HG02571 (cell line): ENCODE results near the gene C5.
"Not testable (repeated sequence)": the region's sequence is repeated elsewhere in the genome, so short reads cannot be mapped to it uniquely, and the experiment has no call there.

Experiments
- ATAC-seq: cut with Tn5 transposase; IDR thresholded peaks from one replicate; pipeline ENCODE4 v1.9.1; 2021; ENCODE audit warnings: mild to moderate bottlenecking, moderate library complexity; ENCODE audit not compliant: unreplicated experiment

C5 gene

DNA sequence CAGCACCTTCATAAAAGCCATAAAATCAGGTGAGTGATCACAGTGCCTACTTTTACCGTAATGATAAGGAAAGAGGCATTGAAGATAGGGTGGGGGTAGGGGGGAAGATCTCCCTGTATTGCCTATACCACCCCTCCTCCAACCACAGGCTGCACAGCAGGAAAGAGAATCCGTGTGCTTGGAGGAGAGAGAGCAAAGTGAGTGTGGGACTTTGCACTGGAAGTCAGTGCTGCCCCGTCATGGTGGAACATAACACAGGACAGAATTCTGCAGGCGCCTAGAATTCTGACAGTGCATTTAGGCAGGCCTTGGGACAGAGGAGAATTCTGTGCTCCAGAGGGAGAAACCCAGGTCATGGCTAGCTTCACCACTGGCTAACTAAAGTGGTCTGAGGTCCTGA lies 3.5 kb upstream of the C5 start:
- no peak for ATAC-seq

DNA sequence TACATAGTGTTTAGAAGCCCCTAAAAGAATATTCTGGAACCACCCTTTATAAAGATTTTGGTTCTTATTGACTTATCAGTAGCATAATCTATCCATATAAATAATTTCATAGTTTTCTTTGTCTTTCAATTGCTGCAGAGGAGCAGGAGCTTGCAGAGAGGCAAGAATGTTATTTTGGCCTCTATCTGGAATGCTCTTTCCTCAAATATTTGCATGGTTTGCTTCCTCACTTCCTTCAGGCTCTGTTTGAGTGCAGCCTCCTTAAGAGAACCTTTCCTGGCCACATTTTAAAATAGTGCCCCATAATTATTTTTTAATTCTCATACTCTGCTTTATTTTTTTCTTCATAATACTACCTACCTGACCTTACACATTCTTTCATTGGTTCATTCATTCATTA lies 1.5 kb downstream of the C5 start:
- no peak for ATAC-seq

DNA sequence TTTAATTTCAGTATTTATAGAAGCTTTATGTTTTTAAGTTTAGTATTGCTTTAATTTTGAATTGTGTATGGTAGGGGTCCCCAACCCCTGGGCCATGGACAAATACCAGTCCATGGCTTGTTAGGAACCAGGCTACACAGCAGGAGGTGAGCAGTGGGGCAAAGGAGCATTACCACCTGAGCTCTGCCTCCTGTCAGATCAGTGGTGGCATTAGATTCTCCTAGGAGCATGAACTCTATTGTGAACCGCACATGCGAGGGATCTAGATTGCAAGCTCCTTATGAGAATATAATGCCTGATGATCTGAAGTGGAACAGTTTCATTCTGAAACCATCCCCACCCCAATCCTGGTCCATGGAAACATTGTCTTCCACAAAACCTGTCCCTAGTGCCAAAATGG lies 1.9 kb downstream of the C5 start:
- no peak for ATAC-seq

- no peak for ATAC-seq
Measured at GRCh38 chr9:121038804-121039203, 11.3 kb downstream of the C5 start.

GRCh38 chr9:121038362-121038761 lies 11.7 kb downstream of the C5 start:
- ATAC-seq = no peak

DNA sequence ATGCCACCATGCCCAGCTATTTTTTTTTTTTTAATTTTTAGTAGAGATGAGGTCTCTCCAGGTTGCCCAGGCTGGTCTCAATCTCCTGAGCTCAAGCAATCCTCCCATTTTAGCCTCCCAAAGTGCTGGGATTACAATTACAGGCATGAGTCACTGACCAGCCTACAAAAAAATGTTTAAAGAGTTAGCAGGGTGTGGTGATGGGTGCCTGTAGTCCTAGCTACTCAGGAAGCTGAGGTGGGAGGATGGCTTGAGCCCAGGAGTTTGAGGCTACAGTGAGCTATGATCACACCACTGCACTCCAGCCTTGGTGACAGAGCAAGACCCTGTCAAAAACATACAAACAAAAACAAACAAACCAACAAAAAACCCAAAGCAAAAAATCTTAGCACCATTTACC lies 14.4 kb downstream of the C5 start:
- ATAC-seq = not testable (repeated sequence)

DNA sequence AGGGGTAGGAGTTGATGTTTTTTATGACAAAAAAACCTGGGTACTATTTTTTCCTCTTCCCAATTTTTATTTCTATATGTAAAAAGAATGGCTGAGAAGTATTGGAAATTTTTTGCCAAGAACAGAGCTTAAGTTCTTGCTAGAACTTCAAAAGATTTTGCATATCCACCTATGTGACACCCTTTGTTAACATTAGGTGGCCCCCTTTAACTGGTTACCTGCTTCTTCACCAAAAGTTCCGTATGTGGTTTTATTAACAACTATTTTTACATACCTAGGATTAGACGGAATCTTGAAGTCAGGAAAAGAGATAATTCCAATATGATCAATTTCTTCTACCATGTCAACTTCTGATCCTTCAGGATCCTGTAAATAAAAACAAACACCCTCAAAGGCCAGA lies 15.5 kb downstream of the C5 start:
- ATAC-seq = no peak

GRCh38 chr9:121029469-121029868 lies 20.6 kb downstream of the C5 start:
- ATAC-seq = no peak

- ATAC-seq = not testable (repeated sequence)
Measured at GRCh38 chr9:121028285-121028684, 21.8 kb downstream of the C5 start.

DNA sequence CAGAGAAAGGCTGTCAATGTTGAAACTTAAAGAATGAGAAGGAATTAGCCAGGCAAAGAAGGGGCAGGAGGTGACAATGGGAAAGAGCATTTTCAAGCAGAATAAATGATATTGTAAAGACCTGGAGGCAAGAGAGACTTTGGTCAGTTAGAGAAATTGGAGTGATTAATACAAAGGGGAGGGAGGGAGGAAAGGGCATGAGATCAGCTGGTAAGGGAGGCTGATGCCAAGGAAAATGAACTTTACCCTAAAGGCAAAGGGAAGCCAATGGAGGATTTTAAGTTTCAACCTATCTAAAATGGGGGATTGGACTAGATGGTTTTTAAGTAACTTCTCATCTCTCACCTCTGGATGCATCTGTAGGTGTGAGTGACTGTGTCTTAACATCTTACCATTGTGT lies 23.3 kb downstream of the C5 start:
- ATAC-seq = no peak

DNA sequence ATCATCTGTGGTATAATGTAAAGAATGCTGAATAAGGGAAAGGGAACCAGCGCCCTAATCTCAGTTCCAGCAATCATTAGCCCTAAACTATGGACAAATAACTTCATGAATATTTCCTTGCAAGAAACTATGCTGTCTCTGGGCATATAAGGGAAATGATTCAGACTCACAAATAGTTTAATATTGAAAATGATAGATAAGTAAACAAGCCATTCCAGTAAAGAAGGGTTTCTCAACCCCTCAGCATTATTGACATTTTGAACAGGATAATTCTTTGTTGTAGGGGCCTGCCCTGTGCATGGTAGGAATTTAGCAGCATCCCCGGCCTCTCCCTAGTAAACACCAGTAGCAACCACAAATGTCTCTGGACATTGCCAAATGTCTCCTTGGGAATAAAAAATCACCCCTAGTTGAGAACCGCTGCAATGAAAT lies 23.8 kb downstream of the C5 start:
- ATAC-seq = no peak

- ATAC-seq = no peak
Measured at GRCh38 chr9:121024237-121024636, 25.8 kb downstream of the C5 start.

DNA sequence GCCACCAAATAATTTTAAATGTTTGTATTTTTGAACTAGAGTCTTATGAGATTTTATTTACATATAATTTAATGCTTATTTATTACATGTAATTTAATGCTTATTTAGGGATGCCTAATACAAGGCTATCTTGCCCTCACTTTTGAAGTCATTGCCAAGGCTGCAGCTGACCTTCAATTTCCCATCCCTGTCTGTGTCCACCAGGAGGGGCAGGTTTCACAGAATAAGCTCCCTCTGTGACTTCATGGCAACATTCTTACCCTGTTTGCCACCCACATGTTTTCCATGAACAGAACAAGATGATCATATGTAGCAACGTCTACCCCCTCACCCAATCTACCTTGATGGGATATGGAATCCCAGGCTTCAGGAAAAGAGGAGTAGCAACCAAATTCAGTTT lies 27.0 kb downstream of the C5 start:
- no peak for ATAC-seq

- ATAC-seq = no peak
Measured at GRCh38 chr9:121021301-121021700, 28.8 kb downstream of the C5 start.

DNA sequence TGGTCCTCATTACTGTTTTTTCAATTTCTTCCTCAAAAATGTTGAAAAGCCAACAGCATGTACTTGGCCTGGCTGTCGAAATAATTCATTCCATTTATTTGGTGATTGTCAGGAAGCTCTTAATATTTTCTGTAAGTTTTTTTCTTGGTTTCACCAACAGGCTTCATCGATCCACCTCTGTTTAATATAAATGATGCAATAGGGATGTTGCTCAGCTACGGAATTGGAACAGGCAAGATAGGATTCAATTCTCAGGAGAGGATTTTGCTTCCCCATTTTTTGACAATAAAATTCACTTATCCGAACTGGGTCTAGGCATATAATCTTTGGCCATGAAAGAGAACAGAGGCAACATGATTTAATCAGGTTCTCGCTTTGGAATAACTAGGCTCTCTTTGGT lies 30.8 kb downstream of the C5 start:
- no peak for ATAC-seq

GRCh38 chr9:121013911-121014310 lies 36.2 kb downstream of the C5 start:
- no peak for ATAC-seq

- no peak for ATAC-seq
Measured at GRCh38 chr9:121009650-121010049, 40.4 kb downstream of the C5 start.

GRCh38 chr9:120999317-120999716 lies 50.8 kb downstream of the C5 start:
- no peak for ATAC-seq

DNA sequence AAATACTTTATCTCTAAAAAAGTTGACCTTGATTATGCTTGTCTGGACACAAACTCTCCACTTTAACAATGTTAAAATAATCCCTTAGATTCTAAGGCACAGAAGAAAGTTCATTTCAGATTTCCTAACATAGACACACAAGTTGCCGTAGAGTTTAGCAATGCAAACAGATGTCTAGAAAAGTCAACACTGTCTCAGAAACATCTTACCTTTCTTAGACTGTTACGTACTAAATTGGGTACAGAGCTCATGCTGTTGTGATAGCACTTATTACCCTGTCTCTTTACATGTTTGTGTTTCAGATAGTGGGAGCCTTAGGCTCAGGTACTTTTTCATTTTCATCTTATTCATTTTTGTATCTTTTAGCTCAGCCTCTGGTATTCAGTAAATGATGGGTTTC lies 52.0 kb downstream of the C5 start:
- ATAC-seq = no peak

GRCh38 chr9:120997502-120997901 lies 52.6 kb downstream of the C5 start:
- ATAC-seq = no peak

GRCh38 chr9:120996409-120996808 lies 53.7 kb downstream of the C5 start:
- no peak for ATAC-seq

GRCh38 chr9:120989065-120989464 lies 61.0 kb downstream of the C5 start:
- ATAC-seq = no peak

- ATAC-seq = no peak
Measured at GRCh38 chr9:120985819-120986222, 64.3 kb downstream of the C5 start.

- ATAC-seq = no peak
Measured at GRCh38 chr9:120983259-120983837, 66.7 kb downstream of the C5 start.
